IPS-NIHi11 (cell line): ENCODE data around the gene OCA2.
"Not testable (repeated sequence)": the region's sequence is repeated elsewhere in the genome, so short reads cannot be mapped to it uniquely, and the experiment has no call there.

Experiments used
- DNase-seq: peaks from one replicate; pipeline ENCODE4 v3.0.0; 2012; ENCODE audit warnings: mixed read lengths, low spot score

OCA2 gene

GRCh38 chr15:27871078-27871901 is 227.8 kb downstream of the OCA2 start:
- no peak for DNase-seq

GRCh38 chr15:27870320-27870719 is 228.8 kb downstream of the OCA2 start:
- no peak for DNase-seq

DNA sequence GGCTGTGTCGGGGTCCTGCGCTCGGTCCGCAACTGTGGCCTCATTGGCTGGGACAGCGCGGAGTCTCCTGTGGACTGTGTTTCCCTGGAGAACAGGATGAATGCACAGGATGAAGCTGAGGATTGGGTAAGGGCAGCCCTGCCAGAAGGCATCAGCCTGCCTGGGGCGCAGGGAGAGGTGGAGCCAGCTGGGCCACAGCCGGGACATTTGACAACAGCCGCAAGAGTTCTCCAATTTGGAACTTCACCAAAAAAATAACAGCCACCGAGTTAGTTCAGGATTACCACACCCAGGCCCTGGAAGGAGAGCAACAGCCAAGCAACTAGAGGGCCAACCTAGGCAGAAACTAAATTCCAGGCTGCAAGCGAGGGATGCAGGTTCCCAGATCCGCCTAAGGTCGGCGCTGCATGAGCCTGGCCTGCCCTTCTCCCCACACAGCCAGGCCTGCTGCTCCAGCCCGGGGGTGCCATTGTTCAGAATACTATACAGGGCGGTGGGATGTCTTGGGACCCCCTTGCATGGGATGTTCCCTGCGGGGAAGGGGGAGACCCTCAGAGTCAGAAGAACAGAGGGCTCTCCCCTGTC is 229.3 kb downstream of the OCA2 start:
- no peak for DNase-seq

- DNase-seq, result no peak
Measured at GRCh38 chr15:27868828-27869404, 230.2 kb downstream of the OCA2 start.

DNA sequence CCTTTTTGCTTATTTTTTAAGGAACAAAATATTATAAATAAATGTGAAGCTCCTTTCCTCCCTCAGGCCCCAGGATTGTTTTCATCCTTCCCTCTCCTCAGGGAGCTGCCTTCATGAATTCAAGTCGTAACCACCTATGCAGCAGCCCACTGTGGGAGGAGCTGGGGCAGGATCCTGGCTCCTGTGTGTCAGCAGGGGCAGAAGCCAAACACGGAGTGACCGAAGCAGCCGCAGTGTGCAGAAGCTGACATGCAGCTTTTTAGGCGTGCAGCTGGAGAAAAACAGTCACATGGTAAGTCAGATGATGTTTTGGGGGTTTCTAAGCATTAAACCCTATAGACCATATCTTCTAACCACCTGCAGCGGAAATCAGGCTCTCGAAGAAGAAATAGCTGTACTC is 231.3 kb downstream of the OCA2 start:
- DNase-seq, result no peak

GRCh38 chr15:27866505-27867165 is 232.5 kb downstream of the OCA2 start:
- no peak for DNase-seq

DNA sequence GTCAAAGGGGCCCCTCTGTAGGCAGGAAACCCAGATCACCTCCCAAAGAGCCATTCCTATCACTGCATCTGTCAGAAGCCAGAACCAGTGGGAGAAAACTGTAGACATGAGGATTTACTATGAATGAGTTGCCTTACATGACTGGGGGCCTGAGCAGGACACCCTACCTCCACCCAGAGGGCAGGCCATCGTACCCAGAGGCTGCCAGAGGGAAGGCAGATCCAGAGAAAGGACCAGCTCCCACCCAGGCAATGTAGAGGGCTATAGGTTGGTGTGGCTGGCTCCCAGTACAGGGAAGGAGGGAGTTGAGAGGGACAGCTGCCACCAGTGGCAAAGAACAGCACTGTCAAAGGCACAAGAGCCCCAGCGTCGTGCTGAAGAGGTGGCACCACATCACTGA is 233.2 kb downstream of the OCA2 start:
- no peak for DNase-seq

- DNase-seq, result no peak
Measured at GRCh38 chr15:27865323-27865922, 233.7 kb downstream of the OCA2 start.

- DNase-seq, result no peak
Measured at GRCh38 chr15:27864719-27865118, 234.4 kb downstream of the OCA2 start.

GRCh38 chr15:27864086-27864485 is 235.0 kb downstream of the OCA2 start:
- no peak for DNase-seq

DNA sequence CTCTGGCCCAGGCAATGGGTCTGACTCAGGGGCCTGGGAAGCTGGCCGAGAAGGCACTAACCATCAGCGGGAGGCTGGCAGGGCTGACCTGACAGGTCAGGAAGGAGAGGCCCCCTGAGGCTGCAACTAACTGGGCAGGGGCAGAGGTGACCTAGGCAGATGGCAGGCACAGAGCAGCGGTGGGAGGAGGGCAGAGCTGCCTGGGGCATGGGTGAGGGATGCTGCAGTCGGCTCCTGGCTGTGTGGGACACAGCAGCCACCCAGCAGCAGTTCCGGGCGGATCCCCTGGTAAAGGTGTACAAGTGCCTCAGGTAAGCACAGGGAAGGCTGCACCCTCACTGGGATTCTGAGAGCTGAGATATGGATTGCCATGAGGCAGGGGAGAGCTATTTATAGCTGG is 236.1 kb downstream of the OCA2 start:
- DNase-seq, result no peak

DNA sequence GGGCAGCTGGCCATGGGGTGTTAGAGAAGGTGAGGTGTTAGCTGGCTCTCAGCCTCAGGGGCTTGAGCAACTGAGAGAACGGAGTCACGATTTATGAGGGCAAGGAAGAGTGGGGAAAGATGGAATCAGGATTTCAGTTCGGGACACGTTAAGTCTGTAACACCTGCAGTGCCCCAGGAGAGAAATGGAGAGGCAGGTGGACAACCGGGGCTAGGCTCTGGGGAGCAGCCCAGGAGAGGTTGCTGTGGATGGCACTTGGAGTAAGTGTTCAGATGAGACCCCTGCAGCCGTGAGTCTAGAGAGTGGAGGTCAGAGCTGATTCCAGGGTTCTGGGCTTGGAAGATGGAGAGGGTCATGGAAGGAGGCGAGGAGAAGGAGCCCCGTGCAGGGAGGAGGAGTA is 237.9 kb downstream of the OCA2 start:
- no peak for DNase-seq

GRCh38 chr15:27855137-27855536 is 244.0 kb downstream of the OCA2 start:
- no peak for DNase-seq

DNA sequence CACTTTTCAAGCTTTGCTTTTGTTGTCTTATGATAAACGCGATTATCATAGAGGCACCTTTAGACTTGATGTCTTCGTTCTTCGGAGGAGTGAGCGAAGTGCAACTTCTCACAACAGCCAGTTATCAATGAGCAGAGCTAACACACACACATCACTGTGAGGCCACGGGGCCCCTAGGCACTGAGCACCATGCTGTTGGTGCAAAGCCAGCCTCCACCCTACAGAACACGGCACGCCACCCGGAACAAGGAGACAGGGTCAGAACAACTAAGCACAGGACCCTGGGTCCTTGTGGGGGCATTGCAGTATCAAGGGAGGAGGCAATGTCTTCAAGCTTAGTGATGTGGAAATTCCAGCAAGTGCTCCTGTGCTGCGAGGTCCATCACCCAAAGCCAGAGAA is 244.5 kb downstream of the OCA2 start:
- DNase-seq, result no peak

GRCh38 chr15:27853624-27854455 is 245.3 kb downstream of the OCA2 start:
- DNase-seq, result no peak

GRCh38 chr15:27851858-27852210 is 247.3 kb downstream of the OCA2 start:
- DNase-seq, result no peak

DNA sequence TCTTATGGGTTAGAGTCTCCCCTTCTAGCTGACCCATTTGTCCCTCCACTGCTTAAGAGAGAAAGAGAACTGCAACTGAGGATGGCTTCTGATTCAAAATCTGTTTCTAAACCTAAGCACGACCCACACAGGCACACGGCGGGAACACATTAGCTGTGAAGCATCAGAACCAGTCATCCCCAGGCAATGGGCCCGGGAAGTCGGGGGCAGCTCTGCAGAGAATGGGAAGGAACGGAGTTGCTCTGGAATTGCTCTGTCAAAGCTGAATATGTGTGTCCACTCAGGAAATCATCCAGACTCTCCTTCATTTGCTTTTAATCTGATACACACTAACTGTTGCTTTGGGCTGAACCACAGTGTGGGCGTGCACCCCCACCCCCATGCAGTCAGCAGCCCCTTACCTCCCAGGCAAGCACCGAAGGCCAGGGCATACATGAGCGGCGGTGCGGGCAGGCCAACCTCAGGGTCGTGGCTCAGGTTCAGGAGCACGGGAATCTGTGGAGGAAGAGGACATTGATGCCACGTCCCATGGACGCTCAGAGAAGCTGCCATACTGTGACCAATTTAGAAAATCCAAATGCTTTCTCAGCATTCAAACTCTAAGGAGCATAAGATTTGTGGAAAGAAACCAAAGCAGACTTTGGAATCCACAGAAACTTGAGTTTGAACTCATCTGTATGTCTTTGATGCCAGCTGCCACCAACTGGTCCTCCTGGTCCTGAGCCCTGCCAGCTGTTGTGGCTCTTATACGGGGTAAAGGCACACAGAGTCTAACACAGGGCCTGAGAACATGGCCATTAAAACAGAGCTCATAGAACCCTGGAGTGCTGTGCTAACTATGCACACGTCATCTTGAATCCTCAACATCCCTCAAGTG is 247.9 kb downstream of the OCA2 start:
- DNase-seq, result no peak

GRCh38 chr15:27850050-27850449 is 249.1 kb downstream of the OCA2 start:
- DNase-seq, result no peak

GRCh38 chr15:27848936-27849335 is 250.2 kb downstream of the OCA2 start:
- not testable (repeated sequence) for DNase-seq
